HepG2 (cell line): ENCODE measurements around the gene MCC. TPM values are rescaled to one million over a fixed set of nuclear protein-coding genes. Genes with fewer than 3 reads are reported as not detected.

Source experiments
- ATAC-seq: fragments of 200-7000 bp; cut with Tn5 transposase; 3 replicates; pipeline ENCODE4 v1.9.1; 2020; ENCODE audit warnings: mild to moderate bottlenecking, moderate library complexity
- BruUV-seq: library from RNA; stranded (reverse); fragments of 400-500 nt; replicated peaks from 2 replicates; lab custom pipeline; 2021; lab: Mats Ljungman, UMichigan
- CTCF ChIA-PET: fragments of 300-600 bp; formaldehyde crosslinking; extraction: SDS; loops from one replicate; lab custom pipeline; 2021; ENCODE audit warnings: low total read pairs, inconsistent platforms, low intra/inter-chr PET ratio; lab: Yijun Ruan, JAX
- POLR2A ChIA-PET: fragments of 350-600 bp; sonication (Branson Sonifier 250); formaldehyde crosslinking; loops from one replicate; lab custom pipeline; 2020; ENCODE audit warnings: antibody characterized with exemption, inconsistent platforms; lab: Yijun Ruan, JAX
- DNase-seq: peaks from one replicate; pipeline ENCODE4 v3.0.0-alpha.2; 2015; ENCODE audit warnings: low spot score
- FAIRE-seq: peaks from 3 replicates; lab custom pipeline; 2011; peaks lifted over from hg19 to GRCh38; lab: Jason Lieb, UNC
- H2AFZ ChIP-seq: one replicate; pipeline ENCODE4 v1.6.1; 2011; ENCODE audit warnings: low read length, inconsistent platforms
- H3K27ac ChIP-seq: fragments of 300-600 bp; 3 replicates; pipeline ENCODE4 v1.8.0; 2011; ENCODE audit warnings: mixed run types, mild to moderate bottlenecking, mixed read lengths, low read length, inconsistent platforms; ENCODE audit not compliant: insufficient read depth; ENCODE audit errors: extremely low read length
- H3K27me3 ChIP-seq, 2 experiments: fragments of 200-600 bp in 1 of 2; 2 replicates in 1 of 2; 3 replicates in 1 of 2; pipeline versions ENCODE4 v1.6.0 to v1.8.0; 2011; ENCODE audit warnings: low read length in 2 of 2, mild to moderate bottlenecking in 2 of 2, moderate library complexity in 2 of 2, inconsistent platforms in 1 of 2; ENCODE audit not compliant: insufficient read depth in 2 of 2, control insufficient read depth in 1 of 2
- H3K36me3 ChIP-seq, 2 experiments: fragments of 200-600 bp in 1 of 2; replicated peaks in 1 of 2; 2 replicates in 1 of 2; 3 replicates in 1 of 2; pipeline versions ENCODE4 v1.5.1 to v1.8.0; 2011; ENCODE audit warnings: low read length in 2 of 2, inconsistent platforms in 1 of 2; ENCODE audit not compliant: insufficient read depth in 2 of 2, control insufficient read depth in 1 of 2
- H3K4me1 ChIP-seq: 2 replicates; pipeline ENCODE4 v1.5.1; 2012; ENCODE audit warnings: low read length, inconsistent platforms; ENCODE audit not compliant: insufficient read depth
- H3K4me2 ChIP-seq: 2 replicates; pipeline ENCODE4 v1.6.0; 2011; ENCODE audit warnings: low read depth, low read length, inconsistent platforms
- H3K4me3 ChIP-seq, 3 experiments: fragments of 200-600 bp in 1 of 3; sonication (generic), shearing (Covaris generic) in 1 of 3; replicated peaks in 1 of 3; 2 replicates each; pipeline ENCODE4 v1.5.1; 2011 to 2016; ENCODE audit warnings: low read length in 3 of 3, inconsistent platforms in 2 of 3, low read depth in 2 of 3, mild to moderate bottlenecking in 2 of 3, control low read depth in 1 of 3, mixed read lengths in 1 of 3; ENCODE audit not compliant: insufficient read depth in 1 of 3
- H3K79me2 ChIP-seq: one replicate; pipeline ENCODE4 v1.6.1; 2011; ENCODE audit warnings: low read length, inconsistent platforms; ENCODE audit not compliant: insufficient read depth
- H3K9ac ChIP-seq: 2 replicates; pipeline ENCODE4 v1.6.0; 2011; ENCODE audit warnings: mild to moderate bottlenecking, low read depth, low read length, inconsistent platforms; ENCODE audit not compliant: insufficient read depth
- H3K9me3 ChIP-seq: 2 replicates; pipeline ENCODE4 v1.5.1; 2012; ENCODE audit warnings: mild to moderate bottlenecking, low read length
- H4K20me1 ChIP-seq: 2 replicates; pipeline ENCODE4 v1.6.0; 2011; ENCODE audit warnings: inconsistent platforms, mild to moderate bottlenecking, low read length, moderate library complexity; ENCODE audit not compliant: insufficient read depth
- CAMTA2 ChIP-seq: sonication (generic); formaldehyde crosslinking; IDR thresholded peaks from 2 replicates; pipeline ENCODE4 v1.4.0; 2020; ENCODE audit warnings: mild to moderate bottlenecking, missing genetic modification reagents, borderline replicate concordance
- DMAP1 ChIP-seq: IDR thresholded peaks from 2 replicates; pipeline ENCODE4 v1.6.1; 2016
- ISX ChIP-seq: sonication (generic); formaldehyde crosslinking; conservative IDR thresholded peaks from 2 replicates; pipeline ENCODE4 v1.5.0; 2020; ENCODE audit warnings: missing genetic modification reagents
- MEF2D ChIP-seq: sonication (generic); formaldehyde crosslinking; IDR thresholded peaks from 2 replicates; pipeline ENCODE4 v1.5.1; 2020; ENCODE audit warnings: mild to moderate bottlenecking, missing genetic modification reagents
- MIER2 ChIP-seq: IDR thresholded peaks from 2 replicates; pipeline ENCODE4 v1.6.1; 2016; ENCODE audit warnings: missing biosample characterization, missing genetic modification reagents
- NKX3-1 ChIP-seq: sonication (generic); formaldehyde crosslinking; IDR thresholded peaks from 2 replicates; pipeline ENCODE4 v1.5.0; 2020; ENCODE audit warnings: missing genetic modification reagents
- POLR2A ChIP-seq, 2 experiments: IDR thresholded peaks; 2 replicates each; pipeline ENCODE4 v1.6.1; 2011; ENCODE audit warnings: low read depth in 2 of 2, low read length in 2 of 2, mild to moderate bottlenecking in 1 of 2, moderate library complexity in 1 of 2; ENCODE audit not compliant: insufficient read depth in 1 of 2
- SRSF9 ChIP-seq: fragments of 200-400 bp; formaldehyde crosslinking; IDR thresholded peaks from 2 replicates; pipeline ENCODE4 v1.6.1; 2018; ENCODE audit warnings: borderline replicate concordance, mild to moderate bottlenecking, low read depth, low read length; ENCODE audit not compliant: insufficient read depth, poor library complexity, severe bottlenecking
- TCF7 ChIP-seq: sonication (generic); IDR thresholded peaks from 2 replicates; pipeline ENCODE4 v1.6.1; 2016; ENCODE audit warnings: antibody characterized with exemption, low read depth
- ZBTB21 ChIP-seq: sonication (generic); formaldehyde crosslinking; IDR thresholded peaks from 2 replicates; pipeline ENCODE4 v1.4.0; 2020; ENCODE audit warnings: missing genetic modification reagents
- ZFY ChIP-seq: sonication (generic); formaldehyde crosslinking; IDR thresholded peaks from 2 replicates; pipeline ENCODE4 v1.4.0; 2020; ENCODE audit warnings: missing genetic modification reagents
- ZNF782 ChIP-seq: sonication (generic); formaldehyde crosslinking; IDR thresholded peaks from 2 replicates; pipeline ENCODE4 v1.4.0; 2020; ENCODE audit warnings: missing genetic modification reagents, mild to moderate bottlenecking, borderline replicate concordance
- WGBS: methylation state at CpG from one replicate; pipeline ENCODE4 v1.1.6; 2017; ENCODE audit warnings: low lambda C conversion rate; 5-methylcytosine and 5-hydroxymethylcytosine counted together
- in situ Hi-C: cut with HindIII; loops from 2 replicates; pipeline ENCODE4 v1.10.0; 2017; ENCODE audit warnings: low pct_unique_long_range_greater_than_20kb; ENCODE audit not compliant: extremely low pct_ligation_motif_present
- intact Hi-C: fragments of 100-400 bp; cut with micrococcal nuclease; formaldehyde crosslinking; loops from one replicate; pipeline ENCODE4 v1.10.0; 2022; ENCODE audit not compliant: unreplicated experiment
- polyA plus RNA-seq, 8 experiments: library from polyadenylated mRNA; depleted of rRNA in 3 of 8; stranded (reverse) in 7 of 8; unstranded in 1 of 8; fragments of >200 nt; fragmentation: Illumina TruSeq in 4 of 8; extraction: Trizol in 4 of 8; gene quantifications; 2 replicates each; pipeline versions ENCODE4 v1.2.1 to v1.2.3, GENCODE V29; 2011 to 2016; ENCODE audit warnings: low read depth in 4 of 8, missing spikeins in 1 of 8, mixed read lengths in 1 of 8; ENCODE audit not compliant: insufficient read depth in 1 of 8
- total RNA-seq, 5 experiments: library from RNA; depleted of rRNA; stranded (reverse); fragments of >200 nt; fragmentation: Illumina TruSeq; extraction: Trizol; gene quantifications; 2 replicates each; pipeline ENCODE4 v1.2.3, GENCODE V29; 2016; ENCODE audit warnings: low read depth in 1 of 5
- TF ChIP-seq, protein P1 (sequence below): sonication (generic); formaldehyde crosslinking; IDR thresholded peaks from 2 replicates; pipeline ENCODE4 v1.8.0; 2022; ENCODE audit warnings: mild to moderate bottlenecking, missing genetic modification reagents, borderline replicate concordance
- TF ChIP-seq, protein P2 (sequence below): sonication (generic); IDR thresholded peaks from 2 replicates; pipeline ENCODE4 v1.6.1; 2016; ENCODE audit warnings: low read depth, borderline replicate concordance
- TF ChIP-seq, protein P3 (sequence below): sonication (generic); formaldehyde crosslinking; IDR thresholded peaks from 2 replicates; pipeline ENCODE4 v1.5.0; 2020; ENCODE audit warnings: mild to moderate bottlenecking, missing genetic modification reagents
- TF ChIP-seq, protein P4 (sequence below): sonication (generic); formaldehyde crosslinking; IDR thresholded peaks from 2 replicates; pipeline ENCODE4 v1.5.1; 2020; ENCODE audit warnings: missing genetic modification reagents, mild to moderate bottlenecking, borderline replicate concordance

MCC gene
- total and polyA plus RNA-seq, 2 of the 13 experiments (the other 11 are each of a cell fraction or from before 2014, with no cell fraction given): 0.55 to 2.4 TPM

- Histone ChIP-seq H3K9me3 (no peaks in the 10 kb centered on the region), H3K4me3 (no peak overlapping the region), H3K36me3 (no peaks in the 10 kb centered on the region), H3K27me3 (peaks cover 0 to 2% of the 10 kb centered on the region in 2 experiments; a peak in 2 of 5 replicates), H3K9ac (no peak overlapping the region), H3K79me2 (no peaks in the 10 kb centered on the region), H3K4me1 (peaks cover 6% of the 10 kb centered on the region; the same call in 1 of the 2 replicates), H4K20me1 (no peaks in the 10 kb centered on the region), H3K27ac (no peak overlapping the region), H2AFZ (no peak overlapping the region), H3K4me2 (no peak overlapping the region)
- in situ Hi-C loops: no loop called here
- FAIRE-seq (no peak), ATAC-seq (no peak), DNase-seq (no peak)
- intact Hi-C loops: no loop called here
- WGBS: 96% methylated on average over 1 of the region's 1 CpG
- TF ChIP-seq ISX (CRISPR knock-in tag): no peak
- TF ChIP-seq, protein P1, sequence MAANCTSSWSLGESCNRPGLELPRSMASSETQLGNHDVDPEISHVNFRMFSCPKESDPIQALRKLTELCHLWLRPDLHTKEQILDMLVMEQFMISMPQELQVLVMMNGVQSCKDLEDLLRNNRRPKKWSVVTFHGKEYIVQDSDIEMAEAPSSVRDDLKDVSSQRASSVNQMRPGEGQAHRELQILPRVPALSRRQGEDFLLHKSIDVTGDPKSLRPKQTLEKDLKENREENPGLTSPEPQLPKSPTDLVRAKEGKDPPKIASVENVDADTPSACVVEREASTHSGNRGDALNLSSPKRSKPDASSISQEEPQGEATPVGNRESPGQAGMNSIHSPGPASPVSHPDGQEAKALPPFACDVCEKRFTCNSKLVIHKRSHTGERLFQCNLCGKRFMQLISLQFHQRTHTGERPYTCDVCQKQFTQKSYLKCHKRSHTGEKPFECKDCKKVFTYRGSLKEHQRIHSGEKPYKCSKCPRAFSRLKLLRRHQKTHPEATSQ (CRISPR knock-in tag): no peak
- TF ChIP-seq, protein P2, sequence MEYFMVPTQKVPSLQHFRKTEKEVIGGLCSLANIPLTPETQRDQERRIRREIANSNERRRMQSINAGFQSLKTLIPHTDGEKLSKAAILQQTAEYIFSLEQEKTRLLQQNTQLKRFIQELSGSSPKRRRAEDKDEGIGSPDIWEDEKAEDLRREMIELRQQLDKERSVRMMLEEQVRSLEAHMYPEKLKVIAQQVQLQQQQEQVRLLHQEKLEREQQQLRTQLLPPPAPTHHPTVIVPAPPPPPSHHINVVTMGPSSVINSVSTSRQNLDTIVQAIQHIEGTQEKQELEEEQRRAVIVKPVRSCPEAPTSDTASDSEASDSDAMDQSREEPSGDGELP: no peak
- TF ChIP-seq MEF2D (CRISPR knock-in tag): no peak
- no peak for TF ChIP-seq SRSF9
- no peak for TF ChIP-seq DMAP1 (CRISPR knock-in tag)
- TF ChIP-seq, protein P3, sequence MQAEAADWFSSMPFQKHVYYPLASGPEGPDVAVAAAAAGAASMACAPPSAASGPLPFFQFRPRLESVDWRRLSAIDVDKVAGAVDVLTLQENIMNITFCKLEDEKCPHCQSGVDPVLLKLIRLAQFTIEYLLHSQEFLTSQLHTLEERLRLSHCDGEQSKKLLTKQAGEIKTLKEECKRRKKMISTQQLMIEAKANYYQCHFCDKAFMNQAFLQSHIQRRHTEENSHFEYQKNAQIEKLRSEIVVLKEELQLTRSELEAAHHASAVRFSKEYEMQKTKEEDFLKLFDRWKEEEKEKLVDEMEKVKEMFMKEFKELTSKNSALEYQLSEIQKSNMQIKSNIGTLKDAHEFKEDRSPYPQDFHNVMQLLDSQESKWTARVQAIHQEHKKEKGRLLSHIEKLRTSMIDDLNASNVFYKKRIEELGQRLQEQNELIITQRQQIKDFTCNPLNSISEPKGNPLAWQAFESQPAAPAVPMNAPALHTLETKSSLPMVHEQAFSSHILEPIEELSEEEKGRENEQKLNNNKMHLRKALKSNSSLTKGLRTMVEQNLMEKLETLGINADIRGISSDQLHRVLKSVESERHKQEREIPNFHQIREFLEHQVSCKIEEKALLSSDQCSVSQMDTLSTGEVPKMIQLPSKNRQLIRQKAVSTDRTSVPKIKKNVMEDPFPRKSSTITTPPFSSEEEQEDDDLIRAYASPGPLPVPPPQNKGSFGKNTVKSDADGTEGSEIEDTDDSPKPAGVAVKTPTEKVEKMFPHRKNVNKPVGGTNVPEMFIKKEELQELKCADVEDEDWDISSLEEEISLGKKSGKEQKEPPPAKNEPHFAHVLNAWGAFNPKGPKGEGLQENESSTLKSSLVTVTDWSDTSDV: no peak
- TF ChIP-seq MIER2 (CRISPR knock-in tag): no peak
- no peak for TF ChIP-seq TCF7
- no peak for TF ChIP-seq ZBTB21 (CRISPR knock-in tag)
- TF ChIP-seq, protein P4, sequence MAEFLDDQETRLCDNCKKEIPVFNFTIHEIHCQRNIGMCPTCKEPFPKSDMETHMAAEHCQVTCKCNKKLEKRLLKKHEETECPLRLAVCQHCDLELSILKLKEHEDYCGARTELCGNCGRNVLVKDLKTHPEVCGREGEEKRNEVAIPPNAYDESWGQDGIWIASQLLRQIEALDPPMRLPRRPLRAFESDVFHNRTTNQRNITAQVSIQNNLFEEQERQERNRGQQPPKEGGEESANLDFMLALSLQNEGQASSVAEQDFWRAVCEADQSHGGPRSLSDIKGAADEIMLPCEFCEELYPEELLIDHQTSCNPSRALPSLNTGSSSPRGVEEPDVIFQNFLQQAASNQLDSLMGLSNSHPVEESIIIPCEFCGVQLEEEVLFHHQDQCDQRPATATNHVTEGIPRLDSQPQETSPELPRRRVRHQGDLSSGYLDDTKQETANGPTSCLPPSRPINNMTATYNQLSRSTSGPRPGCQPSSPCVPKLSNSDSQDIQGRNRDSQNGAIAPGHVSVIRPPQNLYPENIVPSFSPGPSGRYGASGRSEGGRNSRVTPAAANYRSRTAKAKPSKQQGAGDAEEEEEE: no peak
- no peak for TF ChIP-seq NKX3-1 (CRISPR knock-in tag)
- no peak for TF ChIP-seq ZFY (CRISPR knock-in tag)
- no peak for TF ChIP-seq CAMTA2 (CRISPR knock-in tag)
- no peak for TF ChIP-seq ZNF782 (CRISPR knock-in tag)
- no peak for TF ChIP-seq POLR2A (IDR thresholded peaks at IDR 0.05; ENCODE audit: insufficient read depth in 1 of 2, low read depth in 2 of 2, low read length in 2 of 2)
- ChIA-PET POLR2A (no interaction called here), CTCF (no interaction called here)
- BruUV-seq: no TSS peak
Observed at GRCh38 chr5:113226116-113226736, 262.0 kb downstream of the MCC start.
